GM21423 (cell line): ENCODE measurements around the gene UIMC1.

ENCODE experiments used
- ATAC-seq: cut with Tn5 transposase; IDR thresholded peaks from one replicate; pipeline ENCODE4 v1.9.1; 2021; ENCODE audit warnings: mild to moderate bottlenecking, moderate library complexity; ENCODE audit not compliant: unreplicated experiment

UIMC1 gene

GRCh38 chr5:176906126-176906525, 100.5 kb downstream of the UIMC1 start:
- no peak for ATAC-seq

GRCh38 chr5:176904276-176904675, 102.3 kb downstream of the UIMC1 start:
- ATAC-seq: no peak

GRCh38 chr5:176902911-176903664, 103.5 kb downstream of the UIMC1 start:
- ATAC-seq: no peak

GRCh38 chr5:176902102-176902814, 104.3 kb downstream of the UIMC1 start:
- no peak for ATAC-seq

GRCh38 chr5:176901260-176902101, 105.1 kb downstream of the UIMC1 start:
- peak; percentile 51 for ATAC-seq

GRCh38 chr5:176900780-176901204, 105.8 kb downstream of the UIMC1 start:
- ATAC-seq: no peak

- ATAC-seq: no peak
Observed at GRCh38 chr5:176899946-176900779, 106.4 kb downstream of the UIMC1 start.

GRCh38 chr5:176899296-176899891, 107.2 kb downstream of the UIMC1 start, which contains the start of gene HK3:
TSS of gene HK3 (minus strand) at chr5:176899346. CDS start at chr5:176896159, 3,187 bp downstream.
- ATAC-seq: no peak

GRCh38 chr5:176897263-176897662, 109.3 kb downstream of the UIMC1 start:
- no peak for ATAC-seq

- no peak for ATAC-seq
Observed at GRCh38 chr5:176895831-176896230, 110.7 kb downstream of the UIMC1 start.

GRCh38 chr5:176894298-176894697, 112.3 kb downstream of the UIMC1 start:
- no peak for ATAC-seq

GRCh38 chr5:176892663-176893062, 113.9 kb downstream of the UIMC1 start:
- ATAC-seq: no peak

GRCh38 chr5:176891331-176891958, 115.1 kb downstream of the UIMC1 start:
- ATAC-seq: no peak

- ATAC-seq: no peak
Observed at GRCh38 chr5:176890455-176891330, 115.9 kb downstream of the UIMC1 start.

- ATAC-seq: no peak
Observed at GRCh38 chr5:176889321-176890280, 117.0 kb downstream of the UIMC1 start.

- no peak for ATAC-seq
Observed at GRCh38 chr5:176888865-176889165, 117.8 kb downstream of the UIMC1 start.

- ATAC-seq: no peak
Observed at GRCh38 chr5:176888016-176888864, 118.3 kb downstream of the UIMC1 start.
